DMS53 treated with DMSO at 0.1 percent for 48 hours (cell line): ENCODE measurements around the gene EGR4.

Experiments
- DNase-seq: peaks from one replicate; lab custom pipeline; 2025; ENCODE audit not compliant: unreplicated experiment; lab: John Stamatoyannopoulos, UW

The EGR4 gene

DNA sequence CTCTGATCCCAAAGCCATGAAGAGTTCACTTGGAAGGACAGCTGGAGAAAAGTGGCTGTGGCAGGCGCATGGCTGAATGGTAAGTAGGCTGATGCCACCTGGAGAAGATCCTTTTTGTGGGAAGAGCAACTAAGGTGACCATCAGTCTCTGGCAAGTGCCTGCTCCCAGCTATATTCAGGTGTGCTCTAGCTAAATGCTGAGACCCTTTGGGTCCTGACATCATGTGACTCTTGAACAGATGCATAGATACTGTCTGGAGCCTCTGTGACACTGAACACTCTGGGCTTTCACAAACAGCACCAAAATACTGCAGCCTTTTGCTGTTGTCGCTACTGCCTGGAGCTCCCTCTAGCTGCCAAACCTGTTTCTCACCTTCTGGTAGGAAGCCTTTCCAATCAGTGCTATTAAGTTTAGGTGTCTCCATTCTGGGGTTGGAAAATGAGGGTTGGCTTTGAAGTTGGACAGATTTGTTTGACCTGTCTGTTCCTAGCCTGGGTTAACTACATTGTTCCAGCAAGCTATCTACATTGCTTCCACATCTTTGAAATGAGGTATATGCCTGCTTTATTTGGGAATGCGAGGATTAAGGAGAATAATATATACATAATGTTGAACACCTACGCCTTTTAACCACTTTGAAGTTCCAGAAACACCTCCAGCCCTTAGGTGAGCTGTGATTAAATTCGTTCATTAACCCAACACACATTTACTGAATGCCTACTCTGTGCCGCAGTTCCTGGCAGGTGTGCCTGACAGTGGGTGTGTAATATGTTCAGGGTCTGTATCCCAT lies 3.1 kb downstream of the EGR4 start:
- DNase-seq, result peak; percentile 75

DNA sequence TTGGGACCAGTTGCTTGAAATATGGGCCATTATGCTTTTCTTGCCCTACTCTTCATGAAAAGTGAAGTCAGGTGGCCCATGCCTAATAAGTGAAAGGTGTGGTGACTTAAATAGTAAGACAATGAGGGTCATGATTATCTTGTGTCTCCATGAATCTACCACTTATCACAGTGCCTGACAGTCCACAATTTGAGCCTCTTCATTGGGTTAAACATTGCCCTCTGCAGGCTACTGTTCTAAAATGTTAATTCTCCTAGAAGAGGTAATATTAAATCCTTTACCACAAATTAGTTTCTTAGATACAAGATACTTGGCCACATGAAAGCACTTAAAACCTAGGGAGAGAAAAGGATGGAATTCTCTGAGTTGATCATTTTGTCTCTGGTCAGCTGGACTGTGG lies 4.0 kb downstream of the EGR4 start:
- no peak for DNase-seq

DNA sequence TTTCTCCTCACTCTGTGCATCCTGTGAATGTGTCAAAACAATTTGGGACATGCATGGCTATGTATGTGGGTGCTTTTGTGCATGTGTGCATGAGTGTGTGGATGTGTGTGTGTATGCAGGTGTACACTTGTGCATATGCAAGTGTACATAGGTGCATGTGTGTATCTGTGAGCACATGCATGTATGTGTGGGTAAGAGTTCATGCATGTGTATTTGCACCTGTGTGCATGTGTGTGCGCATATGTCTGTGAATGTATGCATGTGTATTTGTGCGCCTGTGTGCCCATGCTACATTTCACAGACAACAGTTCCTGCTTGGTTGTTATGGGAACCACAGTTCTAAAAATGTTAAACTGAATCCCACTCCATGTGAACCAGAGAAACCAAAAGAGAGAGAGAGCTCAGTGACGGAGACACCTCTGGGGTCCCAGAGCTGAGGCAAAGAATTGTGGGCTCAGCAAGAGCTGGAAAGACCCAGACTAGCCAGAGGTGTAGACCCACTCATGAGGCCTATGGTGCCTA lies 7.2 kb downstream of the EGR4 start:
- no peak for DNase-seq

- no peak for DNase-seq
Observed at GRCh38 chr2:73285159-73285739, 8.1 kb downstream of the EGR4 start.

- peak; percentile 19 for DNase-seq
Observed at GRCh38 chr2:73284296-73285158, 8.8 kb downstream of the EGR4 start, which contains the start of gene FBXO41. FBXO41 (minus strand) TSS chr2:73284478; CDS start chr2:73269630, 14,848 bp downstream.

- DNase-seq, result no peak
Observed at GRCh38 chr2:73283545-73284295, 9.6 kb downstream of the EGR4 start.

GRCh38 chr2:73282924-73283544 lies 10.3 kb downstream of the EGR4 start:
- no peak for DNase-seq

DNA sequence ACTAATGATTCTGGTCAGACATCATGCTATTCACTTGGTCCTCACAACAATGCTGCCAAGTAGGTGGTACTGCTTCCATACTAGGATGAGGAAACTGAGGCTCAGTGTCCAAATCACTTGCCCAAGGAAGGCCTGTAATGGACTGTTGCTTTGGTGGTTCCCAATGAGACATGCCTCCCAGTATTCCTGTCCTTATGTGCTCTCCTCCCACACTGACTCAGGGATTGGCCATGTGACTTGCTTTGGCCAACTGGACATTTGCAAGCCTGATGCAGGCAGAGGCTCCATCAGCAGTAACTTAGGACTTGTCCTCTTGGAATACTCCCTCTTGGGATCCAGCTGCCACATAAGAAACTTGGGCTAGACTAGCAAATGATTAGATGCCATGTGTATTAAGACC lies 12.1 kb downstream of the EGR4 start:
- DNase-seq, result no peak

DNA sequence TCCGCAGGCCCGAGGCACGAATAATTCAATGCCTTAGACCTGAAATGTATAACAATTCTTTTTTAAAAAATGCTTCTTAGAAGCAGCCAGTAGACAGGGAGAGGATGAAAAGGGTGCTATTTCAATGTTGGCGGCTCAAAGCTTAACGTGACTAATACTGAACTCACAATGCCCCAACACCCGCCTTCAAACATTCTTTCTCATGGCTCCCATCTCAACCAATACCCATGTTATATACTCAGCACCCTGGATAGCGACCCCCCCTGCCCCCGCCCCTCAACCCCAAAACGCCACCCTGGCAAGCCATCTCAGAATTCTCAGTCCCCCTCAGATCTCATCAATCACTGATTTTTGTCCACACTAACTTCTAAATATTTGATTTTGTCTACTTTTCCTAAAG lies 13.5 kb downstream of the EGR4 start:
- DNase-seq, result no peak

- no peak for DNase-seq
Observed at GRCh38 chr2:73272270-73272669, 21.1 kb downstream of the EGR4 start.

DNA sequence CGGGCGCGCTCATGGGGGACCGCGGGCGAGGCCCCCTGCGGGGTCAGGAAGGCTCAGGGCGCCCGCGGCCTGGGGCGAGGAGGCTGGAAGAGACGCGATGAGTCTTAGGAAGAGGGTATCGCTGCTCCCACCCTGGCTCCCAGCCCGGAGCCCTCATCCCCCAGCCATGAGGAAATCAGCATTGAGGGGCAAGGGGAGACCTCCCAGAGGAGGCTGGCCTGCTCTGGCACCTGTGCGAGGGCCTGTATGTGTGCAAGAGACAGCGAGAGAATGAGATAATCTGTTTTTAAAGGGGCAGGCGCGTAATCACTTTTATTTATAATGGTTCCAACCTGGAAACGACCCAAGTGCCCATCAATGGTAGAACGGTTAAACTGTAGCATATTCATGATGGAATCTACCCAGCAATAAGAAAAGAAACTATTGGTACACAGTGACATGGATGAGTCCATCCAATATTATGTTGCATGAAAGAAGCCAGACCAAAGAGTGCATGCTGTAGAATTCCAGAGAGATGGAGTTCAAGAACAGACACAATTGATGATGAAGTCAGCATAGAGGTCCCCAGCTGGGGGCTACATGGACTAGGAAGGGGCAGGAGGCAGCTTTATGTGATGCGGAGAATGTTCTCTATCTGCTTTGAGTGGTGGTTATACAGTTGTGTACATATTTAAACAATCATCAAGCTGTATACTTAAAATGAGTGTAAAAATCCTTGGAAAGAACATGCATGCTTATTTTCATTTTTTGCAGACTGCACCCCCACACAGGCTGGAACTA lies 23.5 kb downstream of the EGR4 start:
- no peak for DNase-seq

GRCh38 chr2:73268830-73269685 lies 24.3 kb downstream of the EGR4 start:
- DNase-seq, result peak; percentile 83

DNA sequence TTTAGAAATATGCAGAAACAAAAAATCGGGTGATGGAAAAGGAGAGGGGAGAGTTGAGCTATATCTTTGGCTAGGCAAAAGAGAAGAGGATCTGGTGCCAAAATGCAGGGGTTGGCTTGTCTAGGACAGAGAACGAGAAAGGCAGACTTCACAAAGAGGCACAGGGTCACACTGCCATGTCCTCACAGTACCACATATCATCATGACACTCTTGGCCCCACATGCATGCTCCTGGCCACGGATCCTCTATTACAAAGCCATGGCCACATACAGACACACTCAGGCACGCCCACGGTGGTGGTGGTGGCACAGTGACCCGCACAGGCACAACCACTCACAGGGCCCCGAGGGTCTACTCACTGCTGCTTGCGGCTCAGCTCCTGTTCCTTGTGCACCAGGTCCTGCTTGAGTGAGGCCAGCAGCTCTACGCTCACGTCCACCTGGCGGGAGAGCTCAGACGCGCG lies 24.9 kb downstream of the EGR4 start:
- DNase-seq, result peak; percentile 41

DNA sequence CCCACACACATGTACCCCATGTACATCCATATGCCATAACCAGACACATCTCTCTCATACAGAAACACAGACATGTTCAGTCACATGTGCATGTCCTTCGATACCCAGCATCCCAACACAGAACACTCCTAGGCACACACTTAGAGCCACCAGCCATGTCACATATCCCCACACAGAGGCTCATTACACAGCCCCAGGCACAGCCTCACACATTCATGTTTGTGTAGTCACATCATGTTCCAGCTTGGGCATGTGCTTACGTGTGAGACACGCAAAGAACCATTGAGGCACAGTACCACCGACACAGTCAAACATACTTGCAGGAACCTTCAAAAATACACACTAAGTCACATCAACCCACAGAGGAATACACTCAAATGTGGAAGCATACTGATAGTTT lies 26.3 kb downstream of the EGR4 start:
- DNase-seq, result no peak

DNA sequence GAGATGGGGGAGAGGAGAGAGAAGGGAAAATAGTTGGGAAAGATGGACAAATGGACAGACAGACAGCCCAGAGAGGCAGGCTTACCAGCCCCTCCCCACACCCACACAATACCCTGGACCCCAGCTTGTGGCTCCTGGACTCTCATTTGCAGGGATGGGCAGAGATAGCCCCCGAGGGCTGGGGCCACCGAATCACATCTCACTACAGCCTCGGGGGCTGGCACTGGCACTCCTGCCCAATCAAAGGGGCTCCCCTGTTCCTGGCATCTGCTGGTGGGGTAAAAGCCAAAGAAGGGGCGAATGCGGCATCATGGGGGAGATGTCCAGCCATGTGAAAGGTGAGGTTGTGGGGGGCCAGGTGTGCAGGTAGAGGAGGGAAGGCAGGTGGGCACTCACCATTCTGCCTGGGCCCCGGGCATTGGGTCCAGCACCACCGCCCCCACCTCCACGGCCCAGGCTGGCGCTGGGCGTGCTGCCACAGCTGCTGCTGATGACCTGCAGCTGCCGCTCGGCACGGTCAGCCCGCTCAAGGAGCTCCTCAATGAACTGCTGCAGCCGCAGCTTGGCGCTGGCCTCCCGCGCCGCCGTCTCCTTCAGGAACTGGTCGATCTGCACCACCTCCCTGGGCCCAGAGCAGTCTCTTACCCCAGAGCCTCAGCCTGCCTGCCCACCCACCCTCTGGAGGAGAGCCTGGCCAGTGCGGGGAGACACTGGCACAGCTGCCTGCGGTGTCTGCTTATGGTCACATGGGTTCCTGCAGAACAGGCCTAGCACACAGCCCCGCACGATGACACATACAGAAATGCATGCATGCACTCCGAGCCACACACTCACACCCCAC lies 27.1 kb downstream of the EGR4 start:
- no peak for DNase-seq

DNA sequence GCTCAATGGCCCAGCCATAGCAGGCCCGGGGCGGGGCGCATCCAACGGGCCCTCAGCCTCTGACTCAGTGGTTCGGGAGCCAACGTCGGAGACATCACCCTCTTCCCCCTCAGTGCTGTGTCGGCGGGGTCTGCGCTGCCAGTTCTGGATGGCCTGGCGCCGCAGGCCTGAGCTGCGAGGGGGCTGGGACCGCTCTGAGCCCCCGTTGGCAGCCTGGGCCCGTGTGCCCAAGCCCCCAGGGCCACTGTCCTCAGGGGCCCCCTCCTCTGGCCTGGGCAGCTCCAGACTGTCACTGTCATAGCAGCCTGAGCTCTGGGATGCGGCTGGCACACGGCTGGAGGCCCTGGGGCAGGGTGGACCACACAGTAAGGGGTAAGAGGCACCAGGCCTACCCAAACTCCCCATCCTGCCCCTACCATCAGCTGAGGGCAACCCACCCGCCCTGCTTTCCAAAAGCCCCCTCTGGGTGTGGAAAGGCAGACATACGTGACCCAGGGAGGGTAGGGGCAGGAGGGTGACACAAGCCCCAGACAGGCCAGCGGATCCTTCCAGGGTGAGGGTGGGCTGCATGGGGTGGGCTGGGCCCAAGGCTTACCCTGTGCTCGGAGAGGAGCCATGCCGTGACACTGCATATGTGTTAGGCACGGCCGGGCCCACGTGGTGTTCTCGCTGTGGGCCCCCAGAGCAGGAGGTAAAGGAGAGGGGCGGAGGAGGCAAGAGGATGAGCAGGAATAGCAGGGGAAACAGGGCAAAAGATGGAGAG lies 27.9 kb downstream of the EGR4 start:
- DNase-seq, result no peak

- DNase-seq, result no peak
Observed at GRCh38 chr2:73264783-73265182, 28.6 kb downstream of the EGR4 start.
